ENCODE measurements around the gene TFB1M. TPM values are rescaled to one million over a fixed set of nuclear protein-coding genes. Genes with fewer than 3 reads are reported as not detected.
"Not testable (repeated sequence)": the region's sequence is repeated elsewhere in the genome, so short reads cannot be mapped to it uniquely, and the experiment has no call there.

Gene TFB1M
- total RNA-seq, 2 donors from 2014 or later = 10.7 to 14.1 TPM

DNA sequence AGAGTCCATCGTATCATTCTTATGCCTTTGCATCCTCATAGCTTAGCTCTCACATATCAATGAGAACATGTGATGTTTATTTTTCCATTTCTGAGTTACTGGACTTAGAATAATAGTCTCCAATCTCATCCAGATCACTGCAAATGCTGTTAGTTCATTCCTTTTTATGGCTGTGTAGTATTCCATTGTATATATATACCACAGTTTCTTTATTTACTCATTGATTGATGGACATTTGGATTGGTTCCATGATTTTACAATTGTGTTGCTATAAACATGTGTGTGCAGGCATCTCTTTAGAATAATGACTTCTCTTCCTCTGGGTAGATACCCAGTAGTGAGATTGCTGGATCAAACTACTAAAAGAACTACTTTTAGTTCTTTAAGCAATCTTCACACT is 21.0 kb upstream of the TFB1M start:
- no peak overlapping the region for H3K27ac ChIP-seq

DNA sequence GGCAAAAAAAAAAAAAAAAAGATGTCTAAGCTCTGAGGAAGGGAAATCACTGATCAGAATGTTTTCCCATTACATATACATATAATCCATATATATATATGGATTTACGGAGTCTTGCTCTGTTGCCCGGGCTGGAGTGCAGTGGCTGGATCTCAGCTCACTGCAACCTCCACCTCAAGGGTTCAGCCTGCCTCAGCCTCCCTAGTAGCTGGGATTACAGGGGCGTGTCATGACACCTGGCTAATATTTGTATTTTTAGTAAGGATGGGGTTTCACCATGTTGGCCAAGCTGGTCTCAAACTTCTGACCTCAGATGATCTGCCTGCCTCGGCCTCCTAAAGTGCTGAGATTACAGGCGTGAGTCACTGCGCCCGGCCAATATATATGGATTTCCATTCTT is 19.8 kb upstream of the TFB1M start:
- 94% methylated on average over 7 of the region's 7 CpGs for WGBS
- not testable (repeated sequence) for H3K36me3 ChIP-seq; H3K4me1 ChIP-seq (replicated peaks); H3K27me3 ChIP-seq (replicated peaks; ENCODE audit: insufficient read depth); H3K27ac ChIP-seq; DNase-seq (ENCODE audit: low spot score); H3K4me3 ChIP-seq; H3K9me3 ChIP-seq
- intact Hi-C loops (cut with DNase I) = loop anchor here (5.0 kb wide), 1 partner anchor 163 kb away; no protein-coding TSS in a partner anchor

More for the DNA sequence above, 21.0 kb upstream of the TFB1M start:
- H3K36me3 ChIP-seq = no peaks in the 10 kb centered on the region
- H3K27me3 ChIP-seq (replicated peaks; ENCODE audit: insufficient read depth) = no peaks in the 10 kb centered on the region
- no peak overlapping the region for H3K4me3 ChIP-seq
- TF ChIP-seq POLR2A (IDR thresholded peaks at IDR 0.05) (no peak), POLR2AphosphoS5 (IDR thresholded peaks at IDR 0.05) (no peak)
- TF ChIP-seq, protein P1, sequence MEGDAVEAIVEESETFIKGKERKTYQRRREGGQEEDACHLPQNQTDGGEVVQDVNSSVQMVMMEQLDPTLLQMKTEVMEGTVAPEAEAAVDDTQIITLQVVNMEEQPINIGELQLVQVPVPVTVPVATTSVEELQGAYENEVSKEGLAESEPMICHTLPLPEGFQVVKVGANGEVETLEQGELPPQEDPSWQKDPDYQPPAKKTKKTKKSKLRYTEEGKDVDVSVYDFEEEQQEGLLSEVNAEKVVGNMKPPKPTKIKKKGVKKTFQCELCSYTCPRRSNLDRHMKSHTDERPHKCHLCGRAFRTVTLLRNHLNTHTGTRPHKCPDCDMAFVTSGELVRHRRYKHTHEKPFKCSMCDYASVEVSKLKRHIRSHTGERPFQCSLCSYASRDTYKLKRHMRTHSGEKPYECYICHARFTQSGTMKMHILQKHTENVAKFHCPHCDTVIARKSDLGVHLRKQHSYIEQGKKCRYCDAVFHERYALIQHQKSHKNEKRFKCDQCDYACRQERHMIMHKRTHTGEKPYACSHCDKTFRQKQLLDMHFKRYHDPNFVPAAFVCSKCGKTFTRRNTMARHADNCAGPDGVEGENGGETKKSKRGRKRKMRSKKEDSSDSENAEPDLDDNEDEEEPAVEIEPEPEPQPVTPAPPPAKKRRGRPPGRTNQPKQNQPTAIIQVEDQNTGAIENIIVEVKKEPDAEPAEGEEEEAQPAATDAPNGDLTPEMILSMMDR (IDR thresholded peaks at IDR 0.05) = no peak
- H3K4me1 ChIP-seq (replicated peaks) = no peaks in the 10 kb centered on the region
- WGBS = 100% methylated on average over 1 of the region's 1 CpG
- no peak for DNase-seq (ENCODE audit: low spot score)
- no peaks in the 10 kb centered on the region for H3K9me3 ChIP-seq
- intact Hi-C loops (cut with DNase I) = no loop called here

DNA sequence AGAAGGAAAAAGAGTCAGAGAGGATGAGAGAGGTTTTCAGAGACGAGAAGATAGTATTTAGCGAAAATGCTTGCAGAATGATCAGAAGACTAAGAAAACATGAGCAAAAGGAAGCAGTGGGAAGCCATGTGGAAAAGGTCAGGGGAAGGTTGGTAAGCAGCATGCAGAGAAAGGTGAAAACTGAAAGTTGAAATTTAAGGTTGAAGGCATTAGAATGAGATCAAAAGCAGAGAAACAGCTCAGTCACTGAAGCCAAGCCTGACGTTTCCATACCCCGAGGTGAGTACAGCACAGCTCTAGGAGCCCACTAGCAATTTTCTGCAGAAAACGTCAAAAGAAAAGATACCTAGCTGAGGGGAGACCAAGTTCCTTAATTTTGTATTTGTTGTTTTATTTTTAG is 19.1 kb upstream of the TFB1M start:
- H3K36me3 ChIP-seq = no peaks in the 10 kb centered on the region
- H3K27ac ChIP-seq = no peak overlapping the region
- no peak for TF ChIP-seq POLR2A (IDR thresholded peaks at IDR 0.05)
- TF ChIP-seq, protein P1 (IDR thresholded peaks at IDR 0.05) = no peak
- TF ChIP-seq POLR2AphosphoS5 (IDR thresholded peaks at IDR 0.05) = no peak
- DNase-seq (ENCODE audit: low spot score) = no peak
- no peak overlapping the region for H3K4me3 ChIP-seq
- H3K9me3 ChIP-seq = no peaks in the 10 kb centered on the region
- intact Hi-C loops (cut with DNase I) = loop anchor here (5.0 kb wide), 1 partner anchor 164 kb away; no protein-coding TSS in a partner anchor
- WGBS = 71% methylated on average over 5 of the region's 5 CpGs
- H3K27me3 ChIP-seq (replicated peaks; ENCODE audit: insufficient read depth) = no peaks in the 10 kb centered on the region
- H3K4me1 ChIP-seq (replicated peaks) = no peaks in the 10 kb centered on the region

DNA sequence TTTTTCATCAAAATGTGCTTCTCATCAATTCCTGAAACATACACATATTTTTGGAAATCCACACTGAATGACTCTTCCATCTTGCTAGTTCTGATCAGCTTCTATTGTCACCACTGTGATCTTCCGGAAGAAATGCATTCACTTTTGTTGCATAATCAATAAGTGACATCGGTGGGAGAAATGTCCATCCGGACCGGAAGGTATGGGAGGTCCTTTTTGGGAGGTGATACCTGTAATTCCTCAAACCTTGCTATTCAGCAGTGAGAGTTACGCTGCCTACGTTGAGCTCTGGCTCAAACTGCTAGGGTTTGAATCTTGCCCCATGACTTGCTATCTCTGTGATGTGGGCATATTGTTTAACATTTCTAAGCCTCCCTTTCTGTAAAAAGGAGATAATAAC is 16.6 kb upstream of the TFB1M start:
- DNase-seq (ENCODE audit: low spot score) = no peak
- Histone ChIP-seq H3K4me1 (replicated peaks) (no peaks in the 10 kb centered on the region), H3K27ac (no peak overlapping the region), H3K9me3 (no peaks in the 10 kb centered on the region), H3K36me3 (no peaks in the 10 kb centered on the region), H3K27me3 (replicated peaks; ENCODE audit: insufficient read depth) (no peaks in the 10 kb centered on the region), H3K4me3 (no peak overlapping the region)
- TF ChIP-seq POLR2A (IDR thresholded peaks at IDR 0.05) (no peak), POLR2AphosphoS5 (IDR thresholded peaks at IDR 0.05) (no peak)
- TF ChIP-seq, protein P1 (IDR thresholded peaks at IDR 0.05) = no peak
- intact Hi-C loops (cut with DNase I) = loop anchor here (5.0 kb wide), 1 partner anchor 166 kb away; no protein-coding TSS in a partner anchor
- WGBS = 94% methylated on average over 6 of the region's 6 CpGs

DNA sequence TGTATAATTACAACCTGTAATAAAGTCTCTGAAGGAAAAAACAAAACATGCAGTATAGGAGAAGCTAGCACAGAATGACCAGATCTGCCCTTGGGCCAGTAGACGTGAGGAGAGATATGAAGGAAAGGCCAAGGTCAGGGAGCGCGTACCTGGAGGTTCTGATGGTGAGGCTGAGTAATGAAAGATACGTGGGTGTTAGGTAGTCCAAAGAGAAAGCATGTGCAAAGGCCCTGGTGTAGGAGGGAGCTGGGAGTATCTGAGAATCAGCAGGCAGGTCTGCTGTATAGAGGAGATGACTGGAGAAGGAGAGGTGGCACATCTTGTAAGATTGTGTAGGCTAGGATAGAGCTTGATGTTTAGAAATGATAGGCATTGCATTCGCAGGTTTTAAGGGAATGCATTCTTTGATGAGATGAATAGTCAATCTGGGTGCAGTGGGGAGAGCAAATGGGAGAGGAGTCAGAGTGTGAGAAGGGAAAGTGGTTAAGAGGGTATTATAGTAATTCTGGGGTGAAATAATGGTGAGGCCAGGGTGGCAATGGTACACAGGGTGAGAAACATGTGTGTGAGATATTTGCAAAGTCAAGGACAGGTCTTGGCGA is 15.9 kb upstream of the TFB1M start:
- intact Hi-C loops (cut with DNase I) = loop anchor here (5.0 kb wide), 1 partner anchor 167 kb away; no protein-coding TSS in a partner anchor
- WGBS = 97% methylated on average over 6 of the region's 6 CpGs
- TF ChIP-seq POLR2A (IDR thresholded peaks at IDR 0.05) (no peak), POLR2AphosphoS5 (IDR thresholded peaks at IDR 0.05) (no peak)
- TF ChIP-seq, protein P1 (IDR thresholded peaks at IDR 0.05) = no peak
- Histone ChIP-seq H3K27me3 (replicated peaks; ENCODE audit: insufficient read depth) (no peaks in the 10 kb centered on the region), H3K4me1 (replicated peaks) (no peaks in the 10 kb centered on the region), H3K9me3 (no peaks in the 10 kb centered on the region), H3K4me3 (no peak overlapping the region), H3K27ac (no peak overlapping the region), H3K36me3 (no peaks in the 10 kb centered on the region)
- DNase-seq (ENCODE audit: low spot score) = no peak
